Measurements from ENCODE around the gene RGPD5.
"Not testable (repeated sequence)": the region's sequence is repeated elsewhere in the genome, so short reads cannot be mapped to it uniquely, and the experiment has no call there.

DNA sequence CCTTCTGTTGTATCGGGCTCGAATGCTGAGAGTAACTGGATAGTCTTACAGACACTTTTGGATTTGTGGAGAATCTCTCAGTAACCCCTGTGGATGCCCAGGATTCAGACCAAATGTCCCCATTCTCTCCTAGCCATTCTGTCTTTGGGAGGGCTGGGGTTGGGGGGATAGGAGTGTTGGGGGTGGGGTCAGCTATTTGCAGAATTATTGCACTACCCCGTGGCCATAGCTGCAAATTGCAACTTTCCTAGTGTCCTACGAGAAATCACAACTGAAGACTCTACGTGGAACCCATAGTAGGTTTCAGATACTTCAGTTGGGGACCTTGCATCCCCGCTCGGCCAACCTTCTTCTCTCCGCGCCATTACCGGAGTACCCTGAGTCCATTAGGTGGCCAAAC is 25.2 kb upstream of the RGPD5 start:
- not testable (repeated sequence) for TF ChIP-seq CTCF (IDR thresholded peaks at IDR 0.05; ENCODE audit: poor library complexity, severe bottlenecking); POLR2AphosphoS5 (IDR thresholded peaks at IDR 0.05); EZH2 (IDR thresholded peaks at IDR 0.05; ENCODE audit: borderline replicate concordance, insufficient read depth, low read length, poor library complexity, severe bottlenecking); EP300 (conservative IDR thresholded peaks at IDR 0.05; ENCODE audit: poor library complexity, severe bottlenecking); TAF1 (IDR thresholded peaks at IDR 0.05; ENCODE audit: low read depth); REST (IDR thresholded peaks at IDR 0.05; ENCODE audit: borderline replicate concordance); RAD21 (conservative IDR thresholded peaks at IDR 0.05); MXI1 (conservative IDR thresholded peaks at IDR 0.05; ENCODE audit: poor library complexity, severe bottlenecking)

All from neural cell (in vitro differentiated cells).